Osteocyte (in vitro differentiated cells): ENCODE results near the gene ARVCF. TPM values are rescaled to one million over a fixed set of nuclear protein-coding genes. Genes with fewer than 3 reads are reported as not detected.

Source experiments
- DNase-seq: peaks from one replicate; pipeline ENCODE4 v3.0.0; 2021; ENCODE audit warnings: mixed read lengths; ENCODE audit not compliant: unreplicated experiment; ENCODE audit errors: extremely low spot score
- H3K27ac Mint-ChIP-seq: one replicate; pipeline ENCODE4 v1.8.0; 2021; ENCODE audit warnings: mild to moderate bottlenecking, mixed read lengths; ENCODE audit not compliant: unreplicated experiment
- H3K27me3 Mint-ChIP-seq: one replicate; pipeline ENCODE4 v1.8.0; 2021; ENCODE audit warnings: mixed read lengths; ENCODE audit not compliant: unreplicated experiment
- H3K36me3 Mint-ChIP-seq: one replicate; pipeline ENCODE4 v1.8.0; 2021; ENCODE audit warnings: mixed read lengths; ENCODE audit not compliant: unreplicated experiment
- H3K4me1 Mint-ChIP-seq: one replicate; pipeline ENCODE4 v1.8.0; 2021; ENCODE audit warnings: mixed read lengths; ENCODE audit not compliant: unreplicated experiment
- H3K4me3 Mint-ChIP-seq: one replicate; pipeline ENCODE4 v1.8.0; 2021; ENCODE audit warnings: mild to moderate bottlenecking, moderate library complexity, mixed read lengths; ENCODE audit not compliant: unreplicated experiment
- H3K9me3 Mint-ChIP-seq: one replicate; pipeline ENCODE4 v1.8.0; 2021; ENCODE audit warnings: mixed read lengths; ENCODE audit not compliant: unreplicated experiment
- CTCF ChIP-seq: fragments of 200-600 bp; sonication (generic); IDR thresholded peaks from 2 replicates; pipeline ENCODE4 v1.5.0; 2021; ENCODE audit warnings: antibody characterized with exemption, mild to moderate bottlenecking, moderate library complexity
- total RNA-seq: library from RNA; stranded (reverse); gene quantifications from 2 replicates; pipeline ENCODE4 v1.2.1, GENCODE V29; 2021

ARVCF gene
- total RNA-seq, 1 donor from 2014 or later, result 29.3 TPM

- Mint-ChIP-seq H3K9me3 (no peaks in the 10 kb centered on the region), H3K36me3 (no peaks in the 10 kb centered on the region), H3K4me1 (no peaks in the 10 kb centered on the region), H3K27ac (no peak overlapping the region), H3K27me3 (no peaks in the 10 kb centered on the region), H3K4me3 (no peak overlapping the region)
- DNase-seq, result no peak
- no peak for TF ChIP-seq CTCF
Observed at GRCh38 chr22:20028855-20029549, 12.4 kb upstream of the ARVCF start.

- Mint-ChIP-seq H3K4me1 (peaks cover 1% of the 10 kb centered on the region), H3K27me3 (no peaks in the 10 kb centered on the region), H3K4me3 (no peak overlapping the region), H3K9me3 (no peaks in the 10 kb centered on the region), H3K27ac (no peak overlapping the region), H3K36me3 (no peaks in the 10 kb centered on the region)
- peak; percentile 48 for TF ChIP-seq CTCF
- no peak for DNase-seq
Observed at GRCh38 chr22:20027966-20028854, 11.6 kb upstream of the ARVCF start.

GRCh38 chr22:20026996-20027601 lies 10.5 kb upstream of the ARVCF start:
- H3K9me3 Mint-ChIP-seq, result no peaks in the 10 kb centered on the region
- no peak for DNase-seq
- H3K36me3 Mint-ChIP-seq, result no peaks in the 10 kb centered on the region
- no peak for TF ChIP-seq CTCF
- H3K27me3 Mint-ChIP-seq, result no peaks in the 10 kb centered on the region
- H3K27ac Mint-ChIP-seq, result no peak overlapping the region
- peaks cover 8% of the 10 kb centered on the region for H3K4me1 Mint-ChIP-seq
- no peak overlapping the region for H3K4me3 Mint-ChIP-seq

GRCh38 chr22:20026204-20026908 lies 9.7 kb upstream of the ARVCF start:
- TF ChIP-seq CTCF, result no peak
- Mint-ChIP-seq H3K4me1 (peaks cover 16% of the 10 kb centered on the region), H3K36me3 (no peaks in the 10 kb centered on the region), H3K4me3 (no peak overlapping the region), H3K27me3 (no peaks in the 10 kb centered on the region), H3K9me3 (no peaks in the 10 kb centered on the region), H3K27ac (no peak overlapping the region)
- DNase-seq, result no peak
